Epithelial cell of proximal tubule (primary cell): ENCODE measurements around the gene SLC44A1. TPM values are rescaled to one million over a fixed set of nuclear protein-coding genes. Genes with fewer than 3 reads are reported as not detected.

ENCODE experiments used
- DNase-seq: peaks from one replicate; pipeline ENCODE4 v3.0.0-alpha.2; 2011; ENCODE audit warnings: low read depth
- H3K4me3 ChIP-seq: 2 replicates; pipeline ENCODE4 v1.5.1; 2011; ENCODE audit warnings: low read depth, mild to moderate bottlenecking, low read length
- CTCF ChIP-seq: conservative IDR thresholded peaks from 2 replicates; pipeline ENCODE4 v1.5.1; 2012; ENCODE audit warnings: low read depth, mild to moderate bottlenecking, low read length
- total RNA-seq: library from RNA; depleted of rRNA; stranded (reverse); fragments of >200 nt; gene quantifications from 2 replicates; pipeline ENCODE4 v1.2.3, GENCODE V29; 2015

The SLC44A1 gene
- total RNA-seq, 1 donor from 2014 or later = 21.2 TPM

- no peak overlapping the region for H3K4me3 ChIP-seq
- TF ChIP-seq CTCF = no peak
- no peak for DNase-seq
Measured at GRCh38 chr9:105389796-105390195, 145.3 kb downstream of the SLC44A1 start.

- no peak overlapping the region for H3K4me3 ChIP-seq
- no peak for DNase-seq
- no peak for TF ChIP-seq CTCF
Measured at GRCh38 chr9:105390871-105391270, 146.4 kb downstream of the SLC44A1 start.

- DNase-seq = no peak
- no peak for TF ChIP-seq CTCF
- no peak overlapping the region for H3K4me3 ChIP-seq
Measured at GRCh38 chr9:105391288-105391687, 146.8 kb downstream of the SLC44A1 start.

- H3K4me3 ChIP-seq = no peak overlapping the region
- no peak for TF ChIP-seq CTCF
- no peak for DNase-seq
Measured at GRCh38 chr9:105392531-105392930, 148.1 kb downstream of the SLC44A1 start.

GRCh38 chr9:105393576-105394344 is 149.3 kb downstream of the SLC44A1 start:
- no peak for TF ChIP-seq CTCF
- no peak for DNase-seq
- H3K4me3 ChIP-seq = no peak overlapping the region

- DNase-seq = no peak
- H3K4me3 ChIP-seq = no peak overlapping the region
- TF ChIP-seq CTCF = no peak
Measured at GRCh38 chr9:105396441-105396840, 152.0 kb downstream of the SLC44A1 start.

GRCh38 chr9:105396901-105397300 is 152.4 kb downstream of the SLC44A1 start:
- no peak for DNase-seq
- no peak for TF ChIP-seq CTCF

More at GRCh38 chr9:105396901-105397300, 152.4 kb downstream of the SLC44A1 start:
- H3K4me3 ChIP-seq = no peak overlapping the region
